Muscle of back (tissue), 11 donors: ENCODE measurements around the gene FSD2. TPM values are rescaled to one million over a fixed set of nuclear protein-coding genes. Genes with fewer than 3 reads are reported as not detected.
"Not testable (repeated sequence)": the region's sequence is repeated elsewhere in the genome, so short reads cannot be mapped to it uniquely, and the experiment has no call there.

Source experiments
- DNase-seq, 3 donors: peaks; one replicate each; pipeline versions ENCODE4 v3.0.0 to v3.0.0-alpha.2; 2013
- polyA plus RNA-seq, 10 donors: library from polyadenylated mRNA; unstranded; fragments of 120-200 nt; gene quantifications; one replicate each; pipeline ENCODE4 v1.2.1, GENCODE V29; 2013; ENCODE audit not compliant: insufficient read length in 10 of 10

FSD2 gene
- polyA plus RNA-seq, 10 donors: 17.4 to 63.2 (median 39.7) TPM

- no peak for DNase-seq
These were observed 7.8 kb downstream of the FSD2 start for GRCh38 chr15:82798104-82798503.

GRCh38 chr15:82793737-82794136 lies 12.1 kb downstream of the FSD2 start:
- no peak for DNase-seq

GRCh38 chr15:82792068-82792467 lies 13.8 kb downstream of the FSD2 start:
- no peak for DNase-seq

GRCh38 chr15:82790321-82790720 lies 15.5 kb downstream of the FSD2 start:
- no peak for DNase-seq

GRCh38 chr15:82789491-82789890 lies 16.4 kb downstream of the FSD2 start:
- DNase-seq: no peak

- no peak for DNase-seq
These were observed 17.4 kb downstream of the FSD2 start for GRCh38 chr15:82788496-82788895.

- no peak for DNase-seq
These were observed 24.5 kb downstream of the FSD2 start for GRCh38 chr15:82781349-82781748.

- no peak for DNase-seq
These were observed 27.1 kb downstream of the FSD2 start for GRCh38 chr15:82778755-82779154.

- no peak for DNase-seq
These were observed 31.4 kb downstream of the FSD2 start for GRCh38 chr15:82774496-82774895.

- no peak for DNase-seq
These were observed 33.9 kb downstream of the FSD2 start for GRCh38 chr15:82771789-82772607.

- DNase-seq: no peak
These were observed 37.3 kb downstream of the FSD2 start for GRCh38 chr15:82768414-82769054.

GRCh38 chr15:82767163-82767829 lies 38.6 kb downstream of the FSD2 start:
- no peak for DNase-seq

- DNase-seq: not testable (repeated sequence)
These were observed 39.7 kb downstream of the FSD2 start for GRCh38 chr15:82766201-82766600.

- no peak for DNase-seq
These were observed 41.1 kb downstream of the FSD2 start for GRCh38 chr15:82764740-82765139.

GRCh38 chr15:82764117-82764490 lies 41.8 kb downstream of the FSD2 start:
- DNase-seq: no peak

- DNase-seq: peak in 1 of 3 donors; percentile 16
These were observed 42.3 kb downstream of the FSD2 start for GRCh38 chr15:82763361-82764116.

GRCh38 chr15:82751308-82751707 lies 54.6 kb downstream of the FSD2 start:
- no peak for DNase-seq

GRCh38 chr15:82750831-82751180 lies 55.1 kb downstream of the FSD2 start:
- DNase-seq: peak in 2 of 3 donors; percentile 34 to 40

GRCh38 chr15:82749951-82750830 lies 55.7 kb downstream of the FSD2 start:
- DNase-seq: peak; percentile 96 to 99 (median 98)

- no peak for DNase-seq
These were observed 57.6 kb downstream of the FSD2 start for GRCh38 chr15:82748315-82748714.

- no peak for DNase-seq
These were observed 62.1 kb downstream of the FSD2 start for GRCh38 chr15:82743810-82744209.
